ENCODE results near the gene TP53I11.
A peak's percentile ranks its signal among the peaks of the same experiment; 100 is the strongest.

Gene TP53I11, protein sequence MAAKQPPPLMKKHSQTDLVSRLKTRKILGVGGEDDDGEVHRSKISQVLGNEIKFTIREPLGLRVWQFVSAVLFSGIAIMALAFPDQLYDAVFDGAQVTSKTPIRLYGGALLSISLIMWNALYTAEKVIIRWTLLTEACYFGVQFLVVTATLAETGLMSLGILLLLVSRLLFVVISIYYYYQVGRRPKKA

DNA sequence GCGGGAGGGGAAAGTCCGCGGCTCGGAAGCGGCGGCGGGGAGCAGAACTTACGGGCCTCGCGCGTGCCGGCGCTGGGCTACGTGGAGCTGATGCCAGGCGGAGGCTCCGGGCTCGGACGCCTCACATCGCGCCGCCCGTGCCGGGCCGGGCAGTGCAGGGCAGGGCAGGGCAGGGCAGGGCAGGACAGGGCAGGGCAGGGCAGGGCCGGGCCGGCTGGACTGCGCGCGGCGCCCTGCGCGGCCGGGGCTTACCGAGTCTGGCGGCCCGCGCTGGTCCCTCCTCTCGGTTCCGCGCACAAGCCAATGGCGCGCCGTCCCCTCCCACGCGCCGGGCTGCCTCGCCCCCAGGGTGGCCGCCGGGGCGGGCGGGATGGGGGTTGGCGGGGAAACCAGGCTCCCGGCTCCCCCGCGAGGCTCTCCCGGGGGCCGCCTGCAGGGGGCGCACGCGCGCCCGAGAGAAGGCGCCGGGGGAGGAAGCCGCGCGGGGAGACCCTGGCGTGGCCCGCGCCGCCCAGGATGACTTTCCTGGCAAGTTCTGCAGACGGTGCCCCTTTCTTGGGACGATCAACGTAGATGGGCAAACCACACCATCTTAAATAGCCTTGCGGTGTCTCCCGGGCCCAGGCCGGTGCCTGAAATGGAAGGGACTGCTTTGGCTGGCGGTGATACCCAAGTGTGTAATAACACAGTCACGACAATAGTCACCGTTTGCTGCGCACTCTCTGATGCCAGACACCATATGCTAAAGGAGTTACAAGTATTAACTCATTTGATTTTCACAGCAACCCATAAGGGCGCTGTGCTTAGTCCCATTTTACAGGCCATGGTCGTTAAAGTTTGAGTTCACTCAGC lies at the start of gene TP53I11:
Gene TP53I11 (minus strand): TSS at position 259 of the 852 bp plus-strand sequence. CDS start 12,548 bp downstream, outside the sequence.
- peak; percentile 81 to 83 for DNase-seq

DNA sequence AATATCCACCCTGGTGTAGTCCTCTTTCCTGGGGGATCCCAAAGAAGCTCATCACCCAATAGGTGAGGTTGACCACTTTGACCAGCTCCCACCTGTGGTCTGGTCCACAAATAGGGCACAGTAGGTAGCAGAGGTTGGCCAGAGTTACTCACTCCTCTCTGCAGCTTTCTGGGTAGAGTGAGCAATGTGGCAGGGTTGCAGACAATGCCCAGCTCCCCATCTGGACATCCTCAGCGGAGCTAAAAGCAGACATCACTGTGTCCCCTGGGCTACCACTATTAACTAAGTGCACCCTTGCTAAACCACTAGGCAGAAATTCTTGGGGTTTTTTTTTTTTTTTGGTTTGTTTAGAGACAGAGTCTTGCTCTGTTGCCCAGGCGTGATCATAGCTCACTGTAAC lies 48.4 kb upstream of the TP53I11 start:
- no peak for DNase-seq

DNA sequence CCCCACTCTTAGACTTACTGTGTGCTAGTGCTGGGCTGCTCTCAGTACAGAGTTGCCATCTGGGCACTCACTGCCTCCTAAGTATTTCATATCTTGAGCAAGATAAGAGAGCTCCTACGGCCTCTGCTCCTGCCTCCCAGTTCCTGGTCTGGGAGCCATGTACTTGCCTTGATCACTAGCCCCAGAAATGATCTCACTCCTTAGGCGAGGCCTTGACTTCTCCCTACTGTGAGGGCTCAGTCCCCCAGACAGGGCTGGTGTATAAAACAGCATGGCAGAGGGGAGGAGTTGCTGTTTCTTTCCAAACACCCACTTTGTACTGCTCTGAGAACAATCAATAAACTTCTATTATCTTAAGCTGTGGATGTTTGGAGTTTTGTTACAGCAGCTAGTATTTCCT lies 47.4 kb upstream of the TP53I11 start:
- DNase-seq, result no peak

DNA sequence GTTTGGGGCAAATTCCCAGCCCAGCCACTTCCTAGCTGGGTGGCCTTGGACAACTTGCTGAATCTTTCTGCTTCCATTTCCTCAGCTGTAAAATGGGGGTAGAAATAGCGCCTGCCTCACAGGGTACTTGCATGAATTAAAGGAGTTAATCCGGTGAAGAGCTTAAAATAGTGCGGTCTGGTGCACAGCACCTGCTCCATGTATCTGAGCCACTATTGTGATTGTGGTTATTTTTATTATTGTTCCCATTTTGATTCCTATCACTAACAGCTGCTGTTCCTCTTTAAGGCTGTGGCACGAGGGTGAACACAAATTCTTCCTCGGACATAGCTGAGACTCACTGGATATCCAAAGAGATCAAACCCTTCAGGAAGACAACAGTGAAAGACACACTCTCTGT lies 46.9 kb upstream of the TP53I11 start:
- DNase-seq, result no peak

DNA sequence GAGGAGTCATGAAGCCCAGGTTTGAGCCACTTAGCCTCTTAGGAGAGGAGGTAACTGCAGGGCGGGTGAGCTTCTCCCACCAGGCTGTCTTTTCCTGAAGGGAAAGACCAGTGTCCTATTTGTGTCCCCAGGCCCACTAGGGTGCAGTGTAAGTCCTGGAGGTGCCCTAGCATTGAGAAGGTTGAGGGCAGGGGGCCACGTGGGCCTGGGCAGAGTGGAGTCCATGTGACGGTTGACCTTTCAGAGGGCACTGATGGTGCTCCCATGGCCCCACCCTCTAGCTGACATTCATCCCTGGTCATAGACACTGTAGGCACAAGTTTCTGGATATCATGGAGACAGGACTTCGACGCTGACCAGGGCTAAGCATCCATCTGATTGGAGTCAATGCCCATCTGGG lies 44.1 kb upstream of the TP53I11 start:
- no peak for DNase-seq

DNA sequence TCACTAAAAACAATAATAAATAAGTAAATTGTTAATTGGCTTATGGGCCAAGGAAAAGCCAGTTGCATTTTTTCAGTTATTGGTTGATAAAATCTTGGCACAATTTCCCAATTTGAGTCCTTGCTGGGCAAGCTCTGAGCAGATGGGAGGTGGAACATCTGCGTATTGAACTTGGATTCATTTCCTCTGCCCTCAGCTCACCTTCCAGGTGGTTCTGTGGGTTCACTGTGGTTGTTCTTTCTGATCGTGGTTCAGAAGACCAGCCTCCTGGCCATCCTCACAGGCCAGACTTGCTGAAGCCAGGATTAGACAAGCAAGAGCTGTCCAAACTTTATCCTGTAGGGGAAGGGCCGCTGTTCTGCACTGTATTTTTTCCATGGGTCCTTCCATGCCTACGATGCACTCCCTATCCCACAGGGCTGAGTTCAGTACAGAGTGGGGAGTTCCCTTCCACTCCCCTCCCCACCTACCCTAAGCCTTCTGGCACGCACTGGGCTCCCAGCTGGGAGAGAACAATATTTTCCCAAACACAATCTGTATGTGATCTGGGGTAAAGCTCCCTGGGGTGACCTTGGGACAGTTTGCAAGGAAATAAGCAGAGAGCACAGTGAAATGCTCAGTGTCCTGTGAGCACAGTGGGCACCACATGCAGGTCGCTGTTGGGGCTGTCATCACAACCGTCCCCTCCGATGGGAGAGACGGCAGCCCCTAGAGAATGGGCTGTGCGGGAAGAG lies 43.5 kb upstream of the TP53I11 start:
- no peak for DNase-seq

DNA sequence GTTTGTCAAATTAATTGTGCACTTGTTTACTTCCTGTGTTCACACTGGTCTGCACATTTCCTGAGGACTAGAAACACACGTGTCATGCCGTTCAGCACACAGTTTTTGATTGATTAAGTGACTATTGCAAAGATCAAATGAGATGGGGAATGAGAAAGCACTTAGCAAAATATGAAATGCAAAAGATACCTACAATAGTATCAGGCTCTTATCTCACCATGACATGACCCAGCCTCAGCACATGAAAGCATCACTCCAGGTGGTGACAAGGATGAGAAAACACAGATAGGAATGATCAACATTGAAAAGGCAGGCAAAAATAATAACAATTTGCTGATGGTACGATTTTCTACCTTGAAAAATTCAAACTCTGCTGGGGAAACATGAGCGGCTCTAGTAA lies 42.1 kb upstream of the TP53I11 start:
- no peak for DNase-seq

DNA sequence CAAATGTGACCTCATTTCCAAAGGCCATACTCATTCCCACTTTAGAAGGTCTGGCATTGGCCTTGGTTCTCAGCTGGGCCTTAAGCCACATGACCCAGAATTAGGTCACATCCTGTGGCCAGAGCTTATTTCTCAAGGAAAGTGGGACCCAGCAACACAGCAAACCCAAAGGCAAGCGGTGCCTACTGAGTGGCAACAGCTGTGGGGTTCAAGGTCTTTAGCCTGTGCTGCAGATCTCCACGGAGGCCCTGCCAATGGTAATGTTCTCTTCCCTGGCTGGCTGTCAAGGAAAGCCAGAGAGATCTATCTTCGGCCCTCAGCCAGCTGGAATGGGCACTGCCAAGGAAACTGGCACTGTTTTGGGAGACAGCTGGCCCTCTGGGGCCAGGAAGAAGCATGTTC lies 41.5 kb upstream of the TP53I11 start:
- no peak for DNase-seq

DNA sequence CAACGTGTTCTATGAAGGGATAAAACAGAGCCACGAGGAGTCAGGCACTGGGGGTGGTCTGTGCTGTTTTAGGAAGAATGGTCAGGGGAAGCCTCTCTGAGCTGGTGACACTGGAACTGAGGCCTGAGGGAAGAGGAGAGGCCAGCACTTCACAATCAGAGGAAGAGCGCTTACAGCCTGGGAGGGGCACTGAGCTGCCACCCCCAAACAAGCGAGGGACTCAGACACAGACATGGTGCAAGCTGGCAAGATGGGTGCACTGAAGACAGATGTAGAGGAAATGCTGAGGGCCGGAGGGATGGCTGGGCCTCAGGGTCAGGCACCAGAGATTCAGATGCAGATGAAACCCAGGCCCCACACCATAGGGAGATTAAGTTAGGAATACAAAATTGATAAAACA lies 40.0 kb upstream of the TP53I11 start:
- DNase-seq, result no peak

DNA sequence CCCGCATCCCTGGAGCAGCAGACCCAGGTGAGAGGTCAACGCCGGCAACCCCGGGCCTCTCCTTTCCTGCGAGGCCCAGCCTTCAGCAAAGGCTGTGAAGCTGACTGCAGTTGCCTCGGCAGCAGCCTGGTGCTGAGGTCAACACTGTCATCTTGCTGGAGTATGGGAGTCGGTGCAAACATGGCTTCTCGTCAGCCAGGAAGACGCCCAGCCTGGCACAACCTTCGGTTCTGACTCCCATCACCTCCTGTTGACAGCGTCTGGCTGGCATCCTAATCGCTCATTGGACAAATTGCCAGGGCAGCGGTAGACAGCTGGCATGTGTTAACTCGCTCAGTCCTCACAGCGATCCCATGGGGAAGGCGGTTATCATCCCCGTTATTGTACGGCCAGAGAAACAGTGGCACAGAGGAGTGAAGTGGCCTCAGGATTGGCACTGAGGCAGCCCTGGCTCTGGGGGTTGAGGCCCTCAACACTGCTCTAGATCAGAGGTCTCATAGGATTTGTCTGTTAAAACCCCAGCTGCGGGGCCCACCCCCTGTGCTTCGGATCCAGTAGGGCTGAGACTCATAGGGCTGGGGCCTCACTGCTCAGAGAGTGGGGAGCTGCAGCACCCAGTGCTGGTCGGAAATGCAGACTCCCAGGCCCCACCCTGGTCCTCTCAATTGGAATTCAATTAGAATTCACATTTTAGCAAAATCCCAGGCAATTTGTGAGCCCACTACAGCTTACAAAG lies 39.3 kb upstream of the TP53I11 start:
- no peak for DNase-seq

DNA sequence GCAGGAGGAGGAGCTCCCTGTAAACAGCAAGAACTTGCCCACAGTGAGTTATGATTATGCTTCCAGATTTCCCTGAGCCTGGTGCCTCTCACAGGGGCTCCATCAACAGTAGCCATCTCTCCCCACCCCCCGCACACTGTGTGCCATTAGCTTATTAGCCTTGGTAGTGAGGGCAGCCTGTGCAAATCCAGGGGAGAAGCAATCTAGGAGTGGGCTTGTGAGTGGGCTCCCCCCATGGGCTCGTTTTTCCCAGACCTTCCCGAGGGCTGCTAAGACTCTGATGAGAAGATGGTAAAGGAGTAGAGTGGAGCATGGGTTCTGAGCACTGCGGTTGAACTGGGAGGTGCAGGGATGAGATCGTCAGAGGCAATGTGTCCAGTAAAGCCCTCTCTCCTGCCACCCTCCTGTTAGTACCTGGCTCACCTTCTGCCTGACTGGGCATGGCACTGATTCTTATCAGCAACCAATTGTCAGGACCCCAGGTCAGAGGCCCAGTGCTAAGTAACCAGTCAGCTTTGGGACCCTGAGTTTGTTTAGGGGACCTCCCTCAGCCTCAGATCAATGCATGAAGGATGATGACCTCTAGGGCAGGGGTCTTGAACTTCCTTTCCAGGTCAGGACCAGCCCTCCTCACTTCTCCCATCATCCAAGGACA lies 38.4 kb upstream of the TP53I11 start:
- peak in 1 of 2 experiments; percentile 4 for DNase-seq

DNA sequence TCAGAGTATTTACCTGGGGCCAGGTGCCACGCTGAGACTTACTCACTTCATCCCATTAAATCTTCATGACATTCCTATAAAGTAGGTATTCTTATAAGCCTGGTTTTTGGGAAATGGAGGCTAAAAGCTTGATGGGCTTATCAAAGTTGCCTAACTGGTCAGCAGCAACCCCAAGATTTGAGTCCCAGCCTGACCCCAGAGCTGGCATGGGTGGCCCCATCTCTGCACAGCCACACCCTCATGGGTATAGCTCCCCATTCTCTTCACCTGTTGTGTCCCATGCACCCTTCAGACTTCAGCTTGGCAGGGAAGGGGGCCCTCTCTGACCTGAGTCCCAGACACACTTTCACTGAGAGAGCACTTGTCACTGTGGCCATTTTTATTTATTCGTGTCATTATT lies 37.4 kb upstream of the TP53I11 start:
- peak in 1 of 2 experiments; percentile 3 for DNase-seq

DNA sequence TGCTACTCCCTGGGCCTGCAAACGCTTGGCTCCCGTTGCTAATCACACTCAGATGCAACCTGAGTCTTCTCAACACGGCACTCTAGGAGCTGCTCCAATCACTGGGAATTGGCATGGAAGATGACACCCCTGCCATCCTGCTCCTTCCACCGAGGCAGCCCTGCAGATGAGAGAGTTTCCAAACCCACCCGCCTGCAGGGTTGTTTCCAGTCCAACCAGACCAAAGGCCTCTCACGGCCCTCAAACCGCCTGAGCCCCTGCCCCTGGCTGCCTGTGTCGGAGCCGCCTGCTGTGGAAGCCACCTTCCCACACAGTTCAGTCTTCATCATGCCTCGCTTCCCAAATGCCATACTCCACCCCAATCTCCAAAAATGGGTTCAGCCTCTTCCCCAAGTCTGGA lies 36.8 kb upstream of the TP53I11 start:
- no peak for DNase-seq

DNA sequence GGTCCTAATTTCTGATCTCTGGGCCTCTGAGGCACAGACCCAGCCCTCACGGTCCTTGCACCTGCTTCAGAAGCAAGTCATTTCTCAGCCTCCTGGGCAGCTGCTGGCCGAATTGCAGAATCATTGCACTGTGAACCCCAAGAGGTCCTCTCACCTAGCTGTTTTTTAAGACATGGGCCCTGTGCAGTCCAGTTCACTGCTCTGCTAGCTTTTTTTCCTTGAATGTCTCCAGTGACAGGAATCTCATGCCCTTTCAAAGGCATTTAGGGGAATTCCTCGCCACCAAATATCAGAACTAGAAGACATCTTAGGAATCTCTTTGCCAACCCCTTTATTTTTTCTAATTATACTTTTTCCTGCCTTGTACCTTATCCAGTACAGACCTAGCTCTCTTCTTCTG lies 35.6 kb upstream of the TP53I11 start:
- DNase-seq, result no peak

DNA sequence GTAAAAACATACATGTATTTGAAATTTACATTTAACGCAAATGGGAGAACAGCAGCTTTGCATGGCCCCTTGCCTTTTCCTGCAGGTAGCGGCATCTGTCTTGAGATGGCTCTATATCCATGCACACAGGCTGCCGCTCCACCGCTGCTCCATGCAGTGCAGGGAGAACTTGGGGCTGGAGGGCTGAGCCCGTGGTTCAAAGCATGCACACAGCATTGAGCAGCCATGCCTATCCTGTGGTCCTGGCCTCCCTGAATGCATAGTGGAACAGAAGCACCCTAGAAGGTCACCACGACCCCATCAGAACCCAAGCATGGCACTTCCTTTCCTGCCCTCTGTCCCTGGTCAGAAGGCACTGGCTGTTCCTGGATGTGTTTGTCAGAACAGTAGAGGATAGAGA lies 35.0 kb upstream of the TP53I11 start:
- DNase-seq, result no peak

DNA sequence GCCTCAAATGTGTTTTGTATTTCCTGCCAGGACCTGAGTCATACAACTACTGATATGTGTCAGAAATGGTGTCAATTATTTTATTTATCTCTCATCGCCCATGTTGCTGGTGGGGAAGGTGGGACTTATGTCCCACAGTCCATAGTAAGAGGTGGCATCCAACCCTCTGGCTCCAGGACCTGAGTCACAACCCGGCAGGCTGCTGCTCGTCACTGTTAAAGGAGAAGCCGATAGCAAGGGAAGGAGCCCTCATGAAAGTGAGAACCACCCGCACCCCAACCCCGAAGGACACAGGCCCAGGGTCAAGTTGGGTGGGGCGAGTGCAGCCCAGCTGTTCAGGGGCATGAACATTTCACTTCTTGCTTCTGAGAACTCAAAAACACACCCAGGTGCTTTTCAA lies 33.1 kb upstream of the TP53I11 start:
- DNase-seq, result no peak

DNA sequence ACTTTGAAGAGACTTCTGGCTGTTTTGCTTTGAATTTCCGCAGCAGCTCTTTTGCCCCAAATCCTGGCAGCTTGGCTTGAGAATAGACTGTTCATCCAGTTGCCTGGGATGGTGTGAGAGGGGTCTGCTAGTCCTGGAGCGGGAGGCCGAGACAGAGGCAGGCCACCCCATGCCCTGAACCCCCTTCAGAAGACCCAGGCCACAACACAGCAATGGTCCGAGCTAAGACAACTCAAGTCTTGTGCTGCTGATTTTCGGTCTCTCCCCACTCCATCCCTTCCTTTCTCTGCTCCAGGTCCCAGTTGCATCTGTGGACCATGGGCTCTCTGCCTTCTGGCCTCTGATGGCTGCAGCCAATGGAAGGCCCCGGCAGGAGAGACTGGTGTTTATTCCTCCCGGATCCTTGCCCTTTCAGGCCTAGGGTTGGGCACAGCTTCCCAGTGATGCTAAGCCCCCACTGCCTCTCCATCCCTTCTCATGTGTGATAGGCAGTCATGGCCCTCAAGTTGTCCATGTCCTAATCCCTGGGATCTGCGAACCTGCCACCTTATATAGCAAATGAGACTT lies 31.9 kb upstream of the TP53I11 start:
- DNase-seq, result no peak

DNA sequence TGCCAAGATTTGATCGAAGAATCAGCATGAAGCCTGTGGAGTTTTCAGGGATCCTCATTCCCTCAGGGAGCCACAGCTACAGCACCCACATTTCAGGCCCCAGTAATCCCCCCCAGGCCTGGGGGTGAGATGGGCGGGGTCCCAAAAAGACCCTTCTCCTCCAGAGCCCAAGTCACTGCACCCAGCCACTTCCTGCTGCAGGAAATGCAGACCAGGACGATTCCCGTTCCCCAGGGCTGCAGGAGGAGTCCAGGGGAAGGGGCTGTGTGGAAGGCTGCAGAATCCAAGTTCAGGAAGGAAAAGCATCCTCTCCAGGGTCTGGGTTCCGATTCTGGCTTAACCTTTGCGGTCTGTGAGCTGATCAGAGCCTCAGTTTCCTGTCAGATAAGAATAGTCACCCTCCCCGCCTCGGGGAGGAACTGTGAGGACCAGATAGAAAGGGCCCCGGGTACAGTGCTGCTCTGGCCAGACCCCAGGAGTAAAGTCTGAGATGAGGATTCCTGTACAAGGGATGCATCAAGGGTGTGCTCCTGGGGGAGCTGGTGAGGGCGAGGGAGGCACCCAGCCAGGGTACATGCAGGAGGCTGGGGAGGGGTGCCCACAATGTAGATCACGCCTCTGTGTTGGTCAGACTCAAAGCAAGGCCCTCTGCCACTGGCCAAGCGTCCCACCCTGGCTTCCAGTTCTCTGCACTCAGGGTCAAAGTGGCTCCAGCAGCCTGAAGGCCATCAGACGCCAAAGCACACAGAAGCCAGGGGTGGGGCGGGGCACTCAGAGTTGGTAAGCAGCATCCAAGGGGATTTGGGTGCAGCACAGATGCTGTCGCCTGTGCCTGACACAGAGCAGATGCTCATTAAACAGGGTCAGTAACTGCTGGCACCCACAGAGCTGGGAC lies 30.1 kb upstream of the TP53I11 start:
- no peak for DNase-seq

DNA sequence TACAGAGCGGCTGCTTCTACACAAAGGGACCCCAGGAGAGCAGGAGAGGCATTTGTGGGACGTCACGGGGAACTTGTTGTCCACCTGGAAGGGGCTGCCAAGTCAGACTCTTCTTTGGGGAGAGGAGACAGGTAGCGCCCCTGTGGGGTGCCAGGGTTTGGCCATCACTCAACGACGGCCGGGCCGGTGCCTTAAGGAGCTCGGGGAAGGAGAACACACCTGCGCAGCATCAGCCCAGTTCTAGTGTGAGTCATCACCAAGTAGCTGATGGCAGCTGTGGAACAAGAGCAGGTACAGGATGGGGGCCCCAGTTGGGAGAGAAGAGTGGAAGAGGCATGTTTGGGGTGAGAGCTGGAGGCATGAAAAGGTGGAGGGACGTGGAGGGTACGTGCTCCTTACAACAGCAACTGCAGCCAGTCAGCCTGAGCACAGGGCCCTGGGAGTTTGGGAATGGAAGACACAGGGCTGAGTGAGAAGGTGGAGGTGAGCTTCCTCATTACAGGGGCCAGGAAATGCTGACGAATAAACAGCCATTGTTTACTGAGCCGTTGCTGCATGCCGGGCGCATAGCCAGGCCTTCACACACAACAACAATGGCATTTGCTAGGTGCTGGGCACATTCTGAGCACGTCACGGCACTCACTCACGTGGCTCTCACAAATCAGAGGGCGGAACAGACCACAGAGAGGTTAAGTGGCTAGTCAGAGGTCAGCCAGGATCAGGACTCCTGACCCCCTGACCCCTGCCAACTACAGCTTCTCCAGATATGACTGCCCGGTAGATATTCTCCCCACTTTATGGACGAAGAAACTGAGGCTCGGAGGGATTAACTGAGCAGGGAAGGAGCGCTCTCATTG lies 29.1 kb upstream of the TP53I11 start:
- no peak for DNase-seq

DNA sequence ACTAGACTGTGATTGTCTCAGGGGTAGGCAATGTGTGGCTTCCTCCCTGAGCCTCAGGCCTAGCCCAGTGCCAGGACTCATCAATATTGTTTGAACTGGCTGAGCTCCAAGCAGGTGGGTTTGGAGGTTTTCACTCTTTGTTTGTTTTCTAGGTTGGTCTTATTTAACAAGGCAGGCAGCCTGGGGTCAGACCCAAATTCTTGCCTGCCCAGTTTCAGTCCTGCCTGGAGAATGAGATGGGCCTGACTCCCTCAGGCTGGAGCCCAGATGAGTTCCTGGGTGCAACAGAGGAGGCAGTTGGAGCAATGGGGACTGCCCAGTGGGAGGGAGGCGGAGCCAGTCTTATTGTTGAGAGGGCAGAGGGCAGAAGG lies 28.3 kb upstream of the TP53I11 start:
- no peak for DNase-seq
